SH-SY5Y (cell line): ENCODE measurements around the gene PI4K2A.

Source experiments
- GATA2 ChIP-seq: IDR thresholded peaks from 2 replicates; pipeline ENCODE4 v1.6.1; 2011; ENCODE audit warnings: mild to moderate bottlenecking, low read depth, low read length
- GATA3 ChIP-seq: IDR thresholded peaks from 2 replicates; pipeline ENCODE4 v1.6.1; 2011; ENCODE audit warnings: low read depth, mild to moderate bottlenecking, low read length, moderate library complexity

- TF ChIP-seq GATA3 (no peak), GATA2 (no peak)
Measured at GRCh38 chr10:97640174-97640867, at the start of gene PI4K2A.
